RKO (cell line): Measurements from ENCODE around the gene RBBP8NL.

Source experiments
- DNase-seq: peaks from one replicate; pipeline ENCODE4 v3.0.0-alpha.2; 2016; ENCODE audit warnings: low spot score

RBBP8NL gene

GRCh38 chr20:62392621-62393334 lies 34.6 kb downstream of the RBBP8NL start:
- no peak for DNase-seq

GRCh38 chr20:62392077-62392418 lies 35.3 kb downstream of the RBBP8NL start:
- DNase-seq = no peak

DNA sequence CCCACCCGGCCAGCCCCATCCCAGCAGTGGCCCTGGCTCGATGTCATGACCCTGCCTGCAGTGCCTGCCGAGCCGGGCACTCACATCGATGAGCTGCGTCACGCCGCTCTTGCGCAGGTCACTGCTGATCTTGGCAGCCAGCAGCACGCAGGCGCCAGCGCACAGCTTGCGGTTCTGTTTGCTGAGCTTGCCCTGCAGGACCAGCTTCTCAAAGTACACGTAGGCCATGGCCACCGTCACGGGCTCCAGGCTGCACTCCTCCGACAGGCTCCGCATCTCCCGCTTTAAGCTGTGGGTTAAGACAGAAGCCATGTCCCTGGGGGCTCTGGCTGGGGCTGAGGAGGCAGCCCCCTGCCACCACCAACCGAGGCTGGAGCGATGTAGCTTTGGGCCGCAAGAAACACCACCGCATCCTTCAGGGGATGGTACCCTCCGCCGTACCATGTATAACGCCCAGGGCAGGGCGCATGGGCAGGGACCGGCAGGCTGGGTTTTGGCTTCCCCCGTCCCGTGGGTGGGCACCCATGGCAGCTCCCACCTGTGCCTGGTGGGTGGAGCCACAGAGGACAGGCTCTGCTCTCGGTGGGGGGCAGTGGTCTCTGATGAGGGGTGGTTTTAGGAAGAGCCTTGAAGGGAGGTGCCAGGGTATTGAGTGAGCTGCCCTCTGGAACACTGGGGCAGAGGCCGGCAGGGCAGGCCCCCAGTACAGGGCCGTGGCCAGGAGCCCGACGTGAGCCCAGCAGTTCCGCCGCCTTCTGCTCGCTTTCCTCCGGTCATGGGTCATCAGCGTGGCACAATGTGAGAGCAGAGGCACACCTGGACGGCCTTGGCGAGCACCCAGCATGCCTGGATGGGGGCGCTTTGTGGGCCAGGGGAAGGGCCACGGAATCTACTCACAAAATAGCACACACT lies 35.9 kb downstream of the RBBP8NL start:
- no peak for DNase-seq

DNA sequence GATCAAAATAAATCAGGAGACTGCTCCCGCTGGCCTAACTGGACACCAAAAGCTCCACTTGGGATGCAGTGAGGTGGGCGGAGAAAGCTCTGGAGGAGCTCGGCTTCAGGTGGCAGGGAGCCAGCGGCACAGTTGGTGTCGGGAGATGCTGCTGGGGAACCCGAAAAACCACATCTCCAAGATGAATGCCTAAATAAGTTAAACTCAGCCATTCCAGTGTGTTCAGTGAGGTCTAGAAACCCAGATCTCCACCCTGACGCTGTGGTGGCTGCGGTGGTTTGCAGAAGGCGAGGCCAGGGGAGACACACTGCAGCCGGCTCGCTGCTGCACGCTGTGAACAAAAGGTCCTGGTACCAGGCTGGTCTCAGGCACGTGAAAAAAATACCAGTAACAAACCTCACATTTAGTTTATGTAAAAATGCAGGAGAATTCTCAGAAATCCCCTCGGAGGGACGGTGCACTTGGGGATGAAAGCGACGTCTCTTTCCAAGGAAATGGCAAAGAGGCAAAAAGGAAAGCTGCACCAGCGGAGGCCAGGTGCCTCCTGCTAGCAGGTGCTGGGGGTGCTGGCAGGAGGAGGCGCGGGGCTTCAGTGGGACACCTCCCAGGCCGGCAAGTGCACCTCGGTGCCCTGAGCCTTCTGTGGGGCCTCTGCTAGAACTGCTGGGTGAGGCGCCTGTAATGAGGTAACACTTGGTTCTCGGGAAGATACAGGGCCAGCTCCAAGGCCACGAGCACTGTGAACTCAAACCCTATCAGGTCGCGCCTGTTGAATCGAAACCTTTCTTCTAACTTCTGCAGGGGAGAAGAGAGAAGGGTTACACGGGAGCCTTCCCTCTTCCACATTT lies 36.8 kb downstream of the RBBP8NL start:
- no peak for DNase-seq

- DNase-seq = no peak
Measured at GRCh38 chr20:62389601-62390087, 37.7 kb downstream of the RBBP8NL start.

- DNase-seq = no peak
Measured at GRCh38 chr20:62388839-62389600, 38.3 kb downstream of the RBBP8NL start.

DNA sequence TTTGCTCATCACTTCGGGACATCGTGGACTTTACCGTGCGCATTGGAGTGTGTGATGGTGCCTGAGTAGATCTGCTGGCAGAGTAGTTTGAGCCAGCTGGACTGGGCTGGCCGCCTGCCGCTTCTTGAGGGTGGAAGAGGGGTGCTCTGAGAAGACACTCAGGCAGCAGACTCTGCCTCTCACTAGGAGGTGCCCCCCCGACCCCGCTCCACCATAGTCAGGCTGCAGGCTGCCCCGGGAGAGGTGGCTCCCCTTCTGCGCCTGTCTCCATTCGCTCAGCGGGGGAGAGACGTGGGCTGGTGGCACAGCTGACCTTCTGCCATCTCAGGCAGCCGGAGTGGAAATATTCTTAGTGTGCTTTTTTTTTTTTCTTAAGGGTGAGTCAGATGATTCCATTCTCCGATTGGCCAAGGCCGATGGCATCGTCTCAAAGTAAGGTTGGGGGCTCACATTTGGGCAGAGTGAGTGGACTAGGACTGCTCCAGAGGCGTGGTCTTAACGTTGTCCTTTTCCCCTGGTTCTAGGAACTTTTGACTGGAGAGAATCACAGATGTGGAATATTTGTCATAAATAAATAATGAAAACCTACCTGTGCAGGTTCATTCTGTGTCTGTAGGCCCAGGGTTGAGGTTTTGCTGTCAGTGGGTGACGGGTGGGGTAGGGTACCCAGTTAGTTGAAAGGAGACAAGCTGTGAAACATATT lies 39.3 kb downstream of the RBBP8NL start:
- DNase-seq = peak; percentile 84

DNA sequence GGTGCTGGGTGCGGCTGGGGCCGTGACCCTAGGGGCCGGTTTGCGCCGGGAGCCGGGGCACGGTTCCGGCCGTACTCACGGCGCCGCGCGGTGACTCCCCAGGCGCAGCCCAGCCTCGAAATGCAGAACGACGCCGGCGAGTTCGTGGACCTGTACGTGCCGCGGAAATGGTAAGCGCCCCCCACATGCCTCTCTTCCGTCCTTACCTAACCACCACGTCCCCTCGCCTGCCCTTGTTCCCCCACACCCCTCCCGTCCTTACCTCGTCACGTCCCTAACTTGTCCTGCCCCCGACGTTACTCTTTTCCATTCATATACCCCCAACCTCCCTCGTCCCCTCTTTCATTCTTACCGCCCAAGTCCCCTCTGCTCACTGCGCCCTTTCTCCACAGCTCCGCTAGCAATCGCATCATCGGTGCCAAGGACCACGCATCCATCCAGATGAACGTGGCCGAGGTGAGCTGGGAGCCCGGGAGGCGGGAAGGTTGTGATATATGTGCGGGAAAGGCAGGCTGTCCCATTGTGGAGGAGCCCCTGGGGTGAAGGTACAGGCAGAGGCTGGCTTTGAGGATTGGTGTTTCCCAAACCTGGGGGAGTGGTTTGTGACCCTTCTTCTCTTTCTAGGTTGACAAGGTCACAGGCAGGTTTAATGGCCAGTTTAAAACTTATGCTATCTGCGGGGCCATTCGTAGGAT lies 40.0 kb downstream of the RBBP8NL start:
- no peak for DNase-seq

GRCh38 chr20:62386383-62387218 lies 40.7 kb downstream of the RBBP8NL start, which contains the start of gene RPS21:
Gene RPS21 (plus strand): TSS chr20:62387103. CDS start chr20:62387339, 236 bp downstream.
- DNase-seq = peak; percentile 96

- peak; percentile 83 for DNase-seq
Measured at GRCh38 chr20:62382306-62383198, 44.8 kb downstream of the RBBP8NL start.

DNA sequence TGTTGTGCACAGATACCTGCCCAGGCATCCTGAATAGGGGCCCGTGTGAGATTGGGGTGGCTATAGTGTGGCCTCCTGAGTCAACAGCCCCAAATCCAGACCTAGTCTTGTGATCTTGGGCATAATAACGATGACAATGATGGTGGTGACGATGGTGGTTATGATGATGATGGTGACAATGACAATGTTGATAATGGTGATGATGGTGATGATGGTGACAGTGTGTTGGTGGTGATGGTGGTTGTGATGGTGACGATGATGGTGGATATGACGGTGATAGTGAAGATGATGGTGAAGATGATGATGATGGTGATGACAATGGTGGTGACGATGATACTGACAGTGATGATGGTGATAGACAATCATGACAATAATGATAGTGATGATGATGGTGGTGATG lies 45.5 kb downstream of the RBBP8NL start:
- DNase-seq = no peak

GRCh38 chr20:62381202-62381797 lies 46.0 kb downstream of the RBBP8NL start:
- no peak for DNase-seq

- no peak for DNase-seq
Measured at GRCh38 chr20:62378215-62378614, 49.1 kb downstream of the RBBP8NL start.

GRCh38 chr20:62377615-62378178 lies 49.6 kb downstream of the RBBP8NL start:
- no peak for DNase-seq

GRCh38 chr20:62377064-62377461 lies 50.3 kb downstream of the RBBP8NL start:
- no peak for DNase-seq

GRCh38 chr20:62376112-62377063 lies 51.0 kb downstream of the RBBP8NL start:
- DNase-seq = no peak
